CD14-positive monocyte (primary cell): ENCODE data around the gene CD79B. TPM values are rescaled to one million over a fixed set of nuclear protein-coding genes. Genes with fewer than 3 reads are reported as not detected.
A peak's percentile ranks its signal among the peaks of the same experiment; 100 is the strongest.
"Not testable (repeated sequence)": the region's sequence is repeated elsewhere in the genome, so short reads cannot be mapped to it uniquely, and the experiment has no call there.

Experiments used
- DNase-seq, 3 donors: peaks; one replicate each; pipeline ENCODE4 v3.0.0-alpha.2; 2011 to 2022
- H2AFZ ChIP-seq: 2 replicates; pipeline ENCODE4 v1.6.0; 2012; ENCODE audit warnings: mild to moderate bottlenecking, low read depth, low read length, inconsistent platforms; ENCODE audit not compliant: insufficient read depth, poor library complexity, severe bottlenecking
- H3K27ac ChIP-seq, 2 donors: 1 replicate in 1 of 2; 2 replicates in 1 of 2; pipeline ENCODE4 v1.5.1; 2012 to 2013; ENCODE audit warnings: low read length in 2 of 2, control low read depth in 1 of 2, inconsistent platforms in 1 of 2, low read depth in 1 of 2, mild to moderate bottlenecking in 1 of 2
- H3K27me3 ChIP-seq, 2 donors: one replicate each; pipeline versions ENCODE4 v1.6.0 to v1.6.1; 2011 to 2013; ENCODE audit warnings: low read length in 2 of 2; ENCODE audit not compliant: control insufficient read depth in 2 of 2, insufficient read depth in 2 of 2
- H3K36me3 ChIP-seq, 2 donors: replicated peaks in 1 of 2; 1 replicate in 1 of 2; 2 replicates in 1 of 2; pipeline versions ENCODE4 v1.5.1 to v1.6.1; 2012 to 2013; ENCODE audit warnings: low read length in 2 of 2, control low read depth in 1 of 2, inconsistent platforms in 1 of 2, mild to moderate bottlenecking in 1 of 2; ENCODE audit not compliant: insufficient read depth in 2 of 2, control insufficient read depth in 1 of 2
- H3K4me1 ChIP-seq, 2 donors: 1 replicate in 1 of 2; 2 replicates in 1 of 2; pipeline versions ENCODE4 v1.5.1 to v1.6.1; 2012 to 2013; ENCODE audit warnings: low read length in 2 of 2, control low read depth in 1 of 2, inconsistent platforms in 1 of 2, mild to moderate bottlenecking in 1 of 2, moderate library complexity in 1 of 2; ENCODE audit not compliant: insufficient read depth in 2 of 2, control insufficient read depth in 1 of 2
- H3K4me2 ChIP-seq: replicated peaks from 2 replicates; pipeline ENCODE3; 2012; ENCODE audit warnings: low read length, moderate library complexity, mild to moderate bottlenecking; ENCODE audit not compliant: poor library complexity, severe bottlenecking; ENCODE audit errors: extremely low read depth
- H3K4me3 ChIP-seq, 3 experiments: fragments of 200-600 bp in 1 of 3; sonication (generic) in 1 of 3; replicated peaks in 1 of 3; 1 replicate in 2 of 3; 2 replicates in 1 of 3; pipeline ENCODE4 v1.5.1; 2011 to 2013; ENCODE audit warnings: low read length in 3 of 3, mild to moderate bottlenecking in 3 of 3, control low read depth in 2 of 3, low read depth in 2 of 3, inconsistent platforms in 1 of 3, moderate library complexity in 1 of 3
- H3K79me2 ChIP-seq: 2 replicates; pipeline ENCODE4 v1.6.0; 2012; ENCODE audit warnings: mild to moderate bottlenecking, control low read depth, inconsistent platforms, low read length, moderate library complexity; ENCODE audit not compliant: insufficient read depth
- H3K9ac ChIP-seq: 2 replicates; pipeline ENCODE4 v1.6.0; 2017; ENCODE audit warnings: low read length, mild to moderate bottlenecking; ENCODE audit not compliant: insufficient read depth, poor library complexity, severe bottlenecking
- H3K9me3 ChIP-seq, 2 donors: replicated peaks in 1 of 2; 1 replicate in 1 of 2; 2 replicates in 1 of 2; pipeline versions ENCODE4 v1.5.1 to v1.6.1; 2012 to 2013; ENCODE audit warnings: low read length in 2 of 2, control low read depth in 1 of 2; ENCODE audit not compliant: control insufficient read depth in 1 of 2, insufficient read depth in 1 of 2
- H4K20me1 ChIP-seq: 2 replicates; pipeline ENCODE4 v1.6.0; 2012; ENCODE audit warnings: mild to moderate bottlenecking, low read length, control low read depth, moderate library complexity; ENCODE audit not compliant: insufficient read depth
- H3K27ac Mint-ChIP-seq, 7 donors: one replicate each; pipeline ENCODE4 v1.8.0; 2020; ENCODE audit warnings: mild to moderate bottlenecking in 7 of 7, mixed read lengths in 7 of 7, moderate library complexity in 6 of 7, inconsistent platforms in 2 of 7
- H3K27me3 Mint-ChIP-seq, 3 donors: one replicate each; pipeline ENCODE4 v1.8.0; 2021 to 2022; ENCODE audit warnings: low read depth in 3 of 3, mild to moderate bottlenecking in 3 of 3, mixed read lengths in 3 of 3, moderate library complexity in 3 of 3, inconsistent platforms in 1 of 3
- H3K36me3 Mint-ChIP-seq, 2 donors: one replicate each; pipeline ENCODE4 v1.8.0; 2020; ENCODE audit warnings: mixed read lengths in 2 of 2, inconsistent platforms in 1 of 2, mild to moderate bottlenecking in 1 of 2
- H3K4me1 Mint-ChIP-seq: one replicate; pipeline ENCODE4 v1.8.0; 2020; ENCODE audit warnings: mild to moderate bottlenecking, mixed read lengths
- H3K4me3 Mint-ChIP-seq, 2 donors: one replicate each; pipeline ENCODE4 v1.8.0; 2020; ENCODE audit warnings: mild to moderate bottlenecking in 2 of 2, mixed read lengths in 2 of 2, moderate library complexity in 1 of 2
- H3K9me3 Mint-ChIP-seq, 7 donors: one replicate each; pipeline ENCODE4 v1.8.0; 2020 to 2022; ENCODE audit warnings: mixed read lengths in 7 of 7, mild to moderate bottlenecking in 6 of 7, moderate library complexity in 6 of 7, inconsistent platforms in 2 of 7
- WGBS: methylation state at CpG from one replicate; pipeline ENCODE4 v1.1.5; 2013; ENCODE audit warnings: missing lambda C conversion rate; ENCODE audit not compliant: insufficient coverage; 5-methylcytosine and 5-hydroxymethylcytosine counted together
- intact Hi-C, 2 donors: fragments of 100-400 bp; cut with micrococcal nuclease; formaldehyde crosslinking; loops; one replicate each; pipeline versions ENCODE4 v1.15.0 to v1.15.1; 2023
- polyA plus RNA-seq, 3 donors: library from polyadenylated mRNA; depleted of rRNA in 1 of 3; unstranded in 2 of 3; stranded (reverse) in 1 of 3; fragments of 300-500 nt in 2 of 3; fragments of >200 nt in 1 of 3; fragmentation: Illumina TruSeq in 2 of 3; gene quantifications; 1 replicate in 2 of 3; 2 replicates in 1 of 3; pipeline ENCODE4 v1.2.3, GENCODE V29; 2012 to 2021
- TF ChIP-seq, protein P1 (sequence below): fragments of 200-600 bp; IDR thresholded peaks from one replicate; pipeline ENCODE4 v1.8.0; 2022; ENCODE audit warnings: antibody characterized with exemption, mild to moderate bottlenecking

Gene CD79B
- polyA plus RNA-seq, 3 donors = 19.6 to 21.8 (median 20.9) TPM

GRCh38 chr17:63881935-63882601 lies 50.1 kb downstream of the CD79B start, which contains the start of gene GH2:
GH2 (minus strand) TSS chr17:63881944; CDS start chr17:63881801, 143 bp downstream.
- H2AFZ ChIP-seq = no peak within 1 kb of the TSS
- no peaks in the 10 kb centered on the region for H3K36me3 Mint-ChIP-seq

GRCh38 chr17:63881337-63881736 lies 50.8 kb downstream of the CD79B start:
- H2AFZ ChIP-seq, DNase-seq, H3K27ac ChIP-seq, H3K27ac Mint-ChIP-seq, H3K4me3 ChIP-seq, intact Hi-C loops, H3K4me3 Mint-ChIP-seq, H4K20me1 ChIP-seq, H3K4me1 ChIP-seq, H3K79me2 ChIP-seq, H3K27me3 ChIP-seq, H3K4me1 Mint-ChIP-seq, H3K36me3 ChIP-seq, H3K4me2 ChIP-seq, H3K9me3 Mint-ChIP-seq, H3K9me3 ChIP-seq, H3K9ac ChIP-seq, H3K36me3 Mint-ChIP-seq: not testable (repeated sequence)
- peaks cover 5 to 17% (median 14%) of the 10 kb centered on the region in 3 donors for H3K27me3 Mint-ChIP-seq
- no CpG with 5 or more reads among the region's 11 CpGs for WGBS

More at GRCh38 chr17:63881935-63882601, 50.1 kb downstream of the CD79B start, which contains the start of gene GH2:
- Mint-ChIP-seq H3K27me3 (peaks cover 8 to 17% (median 14%) of the 10 kb centered on the region in 3 donors), H3K4me1 (no peaks in the 10 kb centered on the region), H3K9me3 (no peaks in the 10 kb centered on the region), H3K27ac (no peak within 1 kb of the TSS), H3K4me3 (no peak within 1 kb of the TSS)
- peak; percentile 36 to 49 (median 45) for DNase-seq
- Histone ChIP-seq H3K9ac (no peak within 1 kb of the TSS), H3K27me3 (no peaks in the 10 kb centered on the region), H3K4me2 (no peak within 1 kb of the TSS), H3K79me2 (no peaks in the 10 kb centered on the region), H3K27ac (no peak within 1 kb of the TSS), H3K4me1 (no peaks in the 10 kb centered on the region), H4K20me1 (no peaks in the 10 kb centered on the region), H3K36me3 (no peaks in the 10 kb centered on the region), H3K4me3 (no peak within 1 kb of the TSS), H3K9me3 (no peaks in the 10 kb centered on the region)
- 93% methylated on average over 2 of the region's 15 CpGs for WGBS
- TF ChIP-seq, protein P1, sequence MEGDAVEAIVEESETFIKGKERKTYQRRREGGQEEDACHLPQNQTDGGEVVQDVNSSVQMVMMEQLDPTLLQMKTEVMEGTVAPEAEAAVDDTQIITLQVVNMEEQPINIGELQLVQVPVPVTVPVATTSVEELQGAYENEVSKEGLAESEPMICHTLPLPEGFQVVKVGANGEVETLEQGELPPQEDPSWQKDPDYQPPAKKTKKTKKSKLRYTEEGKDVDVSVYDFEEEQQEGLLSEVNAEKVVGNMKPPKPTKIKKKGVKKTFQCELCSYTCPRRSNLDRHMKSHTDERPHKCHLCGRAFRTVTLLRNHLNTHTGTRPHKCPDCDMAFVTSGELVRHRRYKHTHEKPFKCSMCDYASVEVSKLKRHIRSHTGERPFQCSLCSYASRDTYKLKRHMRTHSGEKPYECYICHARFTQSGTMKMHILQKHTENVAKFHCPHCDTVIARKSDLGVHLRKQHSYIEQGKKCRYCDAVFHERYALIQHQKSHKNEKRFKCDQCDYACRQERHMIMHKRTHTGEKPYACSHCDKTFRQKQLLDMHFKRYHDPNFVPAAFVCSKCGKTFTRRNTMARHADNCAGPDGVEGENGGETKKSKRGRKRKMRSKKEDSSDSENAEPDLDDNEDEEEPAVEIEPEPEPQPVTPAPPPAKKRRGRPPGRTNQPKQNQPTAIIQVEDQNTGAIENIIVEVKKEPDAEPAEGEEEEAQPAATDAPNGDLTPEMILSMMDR = peak; percentile 55
- intact Hi-C loops = no loop called here
